Esophagus squamous epithelium (tissue), 4 donors: ENCODE results near the gene NEUROG2.

ENCODE experiments used
- CTCF ChIP-seq, 6 experiments: fragments of 450-650 bp in 4 of 6; fragments of 200-600 bp in 2 of 6; sonication (generic) in 2 of 6; IDR thresholded peaks; one replicate each; pipeline ENCODE4 v1.5.1; 2016 to 2019; ENCODE audit warnings: antibody characterized with exemption in 6 of 6, mild to moderate bottlenecking in 4 of 6, moderate library complexity in 4 of 6
- POLR2A ChIP-seq, 4 donors: fragments of 450-650 bp; IDR thresholded peaks; one replicate each; pipeline ENCODE4 v1.6.1; 2017; ENCODE audit warnings: antibody characterized with exemption in 4 of 4, mild to moderate bottlenecking in 4 of 4, moderate library complexity in 3 of 4

- TF ChIP-seq CTCF (IDR thresholded peaks at IDR 0.05) = no peak
- no peak for TF ChIP-seq POLR2A (IDR thresholded peaks at IDR 0.05)
These were observed 4.0 kb upstream of the NEUROG2 start for GRCh38 chr4:112519689-112520597.
